Mucosa of descending colon (tissue), 3 donors: ENCODE measurements around the gene SQOR. TPM values are rescaled to one million over a fixed set of nuclear protein-coding genes. Genes with fewer than 3 reads are reported as not detected.

Experiments
- ATAC-seq: fragments of 200-7000 bp; cut with Tn5 transposase; one replicate; pipeline ENCODE4 v1.9.1; 2020; ENCODE audit warnings: mild to moderate bottlenecking, moderate library complexity
- DNase-seq, 3 donors: peaks; one replicate each; pipeline ENCODE4 v3.0.0-alpha.2; 2020
- H3K36me3 ChIP-seq: fragments of 200-600 bp; one replicate; pipeline ENCODE4 v1.8.0; 2021; ENCODE audit warnings: low read depth, mild to moderate bottlenecking
- H3K4me1 ChIP-seq: fragments of 200-600 bp; one replicate; pipeline ENCODE4 v1.8.0; 2021; ENCODE audit warnings: low read depth, mild to moderate bottlenecking
- H3K4me3 ChIP-seq: fragments of 200-600 bp; one replicate; pipeline ENCODE4 v1.8.0; 2021; ENCODE audit warnings: mild to moderate bottlenecking
- H3K9me3 ChIP-seq: fragments of 200-600 bp; one replicate; pipeline ENCODE4 v1.8.0; 2021; ENCODE audit warnings: mild to moderate bottlenecking
- intact Hi-C, 2 donors: fragments of 100-400 bp; cut with DNase I in 1 of 2; cut with micrococcal nuclease in 1 of 2; formaldehyde crosslinking; loops; one replicate each; pipeline versions ENCODE4 v1.11.0 to v1.11.1; 2022; cut with DNase I, micrococcal nuclease
- total RNA-seq, 3 donors: library from RNA; stranded (reverse); fragmentation: NEBNext Ultra II Directional in 2 of 3; extraction: Animal tissue kit (Norgen Biotek cat#: 25700) in 2 of 3; gene quantifications; one replicate each; pipeline versions ENCODE4 v1.2.1 to v1.2.4, GENCODE V29; 2021 to 2023
- TF ChIP-seq, protein P1 (sequence below): fragments of 200-600 bp; IDR thresholded peaks from one replicate; pipeline ENCODE4 v1.8.0; 2022; ENCODE audit warnings: antibody characterized with exemption, mild to moderate bottlenecking
- donor health status: DM: no; HTN: no; CAD: no; lungs with moderate emphysema.
- donor health status: DM: no; HTN: no; CAD: no.
- donor health status: DM: no; HTN: yes; CAD: no.

SQOR gene
- total RNA-seq, 3 donors from 2014 or later, result 197 to 409 (median 403) TPM

DNA sequence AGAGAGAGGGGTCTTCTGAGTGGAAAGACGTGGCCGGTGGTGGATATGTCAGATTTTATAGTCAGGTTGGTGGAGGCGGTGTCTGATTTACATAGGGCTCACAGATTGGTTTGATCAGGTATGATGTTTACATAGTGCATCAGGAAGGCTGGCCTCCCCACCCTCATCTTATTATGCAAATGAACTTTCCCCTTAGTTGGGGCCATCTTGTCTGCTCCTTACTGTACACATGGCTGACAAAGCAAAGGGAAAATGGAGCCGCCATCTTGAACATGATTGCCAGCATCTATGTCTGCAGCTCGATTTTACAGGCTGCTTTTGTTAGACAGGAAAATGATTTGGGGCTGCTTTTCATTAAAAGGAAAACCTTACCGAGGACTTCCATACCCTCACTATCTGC is 19.9 kb downstream of the SQOR start:
- no peak for ATAC-seq
- no peaks in the 10 kb centered on the region for H3K36me3 ChIP-seq
- TF ChIP-seq, protein P1, sequence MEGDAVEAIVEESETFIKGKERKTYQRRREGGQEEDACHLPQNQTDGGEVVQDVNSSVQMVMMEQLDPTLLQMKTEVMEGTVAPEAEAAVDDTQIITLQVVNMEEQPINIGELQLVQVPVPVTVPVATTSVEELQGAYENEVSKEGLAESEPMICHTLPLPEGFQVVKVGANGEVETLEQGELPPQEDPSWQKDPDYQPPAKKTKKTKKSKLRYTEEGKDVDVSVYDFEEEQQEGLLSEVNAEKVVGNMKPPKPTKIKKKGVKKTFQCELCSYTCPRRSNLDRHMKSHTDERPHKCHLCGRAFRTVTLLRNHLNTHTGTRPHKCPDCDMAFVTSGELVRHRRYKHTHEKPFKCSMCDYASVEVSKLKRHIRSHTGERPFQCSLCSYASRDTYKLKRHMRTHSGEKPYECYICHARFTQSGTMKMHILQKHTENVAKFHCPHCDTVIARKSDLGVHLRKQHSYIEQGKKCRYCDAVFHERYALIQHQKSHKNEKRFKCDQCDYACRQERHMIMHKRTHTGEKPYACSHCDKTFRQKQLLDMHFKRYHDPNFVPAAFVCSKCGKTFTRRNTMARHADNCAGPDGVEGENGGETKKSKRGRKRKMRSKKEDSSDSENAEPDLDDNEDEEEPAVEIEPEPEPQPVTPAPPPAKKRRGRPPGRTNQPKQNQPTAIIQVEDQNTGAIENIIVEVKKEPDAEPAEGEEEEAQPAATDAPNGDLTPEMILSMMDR, result no peak
- intact Hi-C loops, result no loop called here
- no peak for DNase-seq
- no peak overlapping the region for H3K4me3 ChIP-seq
- H3K4me1 ChIP-seq, result peaks cover 42% of the 10 kb centered on the region
- no peaks in the 10 kb centered on the region for H3K9me3 ChIP-seq

GRCh38 chr15:45657254-45657653 is 22.4 kb downstream of the SQOR start:
- Histone ChIP-seq H3K4me1 (peaks cover 58% of the 10 kb centered on the region), H3K36me3 (no peaks in the 10 kb centered on the region), H3K4me3 (no peak overlapping the region), H3K9me3 (no peaks in the 10 kb centered on the region)
- TF ChIP-seq, protein P1, result no peak
- ATAC-seq, result no peak
- intact Hi-C loops, result no loop called here
- DNase-seq, result no peak

DNA sequence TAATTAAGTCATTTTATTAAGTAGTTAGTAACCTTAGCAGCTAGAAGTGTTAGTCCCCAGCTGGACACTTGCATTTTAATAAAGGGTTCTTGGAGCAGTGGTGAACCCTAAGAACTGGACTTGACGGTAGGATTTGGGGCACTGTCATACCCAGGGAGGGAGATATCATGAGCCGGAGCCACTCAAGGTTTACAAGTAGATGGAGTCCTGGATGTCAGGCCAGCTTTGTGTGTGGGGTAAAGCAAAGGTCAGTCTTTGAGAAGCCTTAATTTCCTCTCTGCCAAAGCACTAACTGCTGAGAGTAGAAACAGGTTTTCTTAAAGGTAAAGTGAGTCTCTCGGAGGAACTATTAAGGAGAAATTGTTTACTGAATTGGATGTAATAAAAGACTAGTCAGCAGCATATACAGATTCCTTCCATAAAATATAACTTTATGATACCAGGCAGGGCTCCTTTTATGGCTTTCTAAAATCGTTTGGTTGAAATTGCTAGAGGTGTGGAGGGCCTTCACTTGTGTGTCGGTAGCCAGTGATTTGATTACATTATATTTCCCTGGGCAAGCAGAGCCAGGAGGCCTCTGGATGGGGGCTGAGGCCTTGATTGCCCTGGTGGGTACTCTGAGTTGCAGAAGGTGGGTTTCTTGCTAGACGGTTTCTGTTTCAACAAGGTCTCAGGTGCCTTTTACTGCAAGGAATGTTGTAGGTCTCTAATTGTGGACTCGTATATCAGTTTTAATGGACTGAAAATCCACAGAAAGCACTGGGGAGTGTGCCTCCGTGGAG is 23.1 kb downstream of the SQOR start:
- H3K36me3 ChIP-seq, result no peaks in the 10 kb centered on the region
- H3K9me3 ChIP-seq, result no peaks in the 10 kb centered on the region
- intact Hi-C loops, result no loop called here
- no peak overlapping the region for H3K4me3 ChIP-seq
- H3K4me1 ChIP-seq, result peaks cover 55% of the 10 kb centered on the region
- ATAC-seq (peak; percentile 81), DNase-seq (peak in 1 of 3 donors; percentile 57)
- TF ChIP-seq, protein P1, result no peak

DNA sequence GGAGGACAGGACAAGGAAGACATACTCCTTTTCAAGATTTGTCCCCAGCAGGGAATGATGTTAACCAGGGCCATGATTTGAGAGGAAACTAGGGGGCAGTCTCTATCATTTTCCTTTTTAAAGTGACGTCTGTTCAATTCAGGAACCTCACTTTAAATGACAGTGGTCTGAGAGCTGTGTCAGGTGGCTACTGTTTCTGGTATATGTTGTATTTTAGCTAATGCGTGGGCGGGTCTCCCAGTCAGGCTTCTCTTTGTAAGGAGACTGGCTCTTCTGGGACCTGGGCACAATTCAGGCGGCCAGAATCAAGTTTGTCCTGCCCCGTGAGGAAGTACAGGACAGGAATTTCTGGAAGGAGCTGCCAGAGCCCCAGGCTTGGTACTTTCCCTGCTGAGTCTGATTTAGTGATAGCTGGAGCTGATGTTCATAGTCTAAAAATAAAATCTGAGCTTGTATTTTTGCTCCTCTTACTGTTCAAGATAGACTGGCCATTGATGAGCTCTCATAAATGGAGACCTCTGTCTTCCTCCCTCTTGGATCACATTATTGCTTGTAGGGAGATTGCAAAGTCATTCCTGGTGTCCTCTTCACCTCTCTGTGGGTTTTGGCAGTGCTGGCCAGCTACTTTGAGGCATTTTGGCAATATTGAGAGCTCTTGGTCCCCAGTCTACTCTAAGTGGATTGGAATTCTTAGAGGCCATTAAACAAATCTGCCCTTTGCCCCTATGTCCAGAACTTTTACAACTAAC is 25.6 kb downstream of the SQOR start:
- ATAC-seq, result peak; percentile 26
- Histone ChIP-seq H3K36me3 (peaks cover 11% of the 10 kb centered on the region), H3K4me3 (no peak overlapping the region), H3K4me1 (peaks cover 37% of the 10 kb centered on the region), H3K9me3 (no peaks in the 10 kb centered on the region)
- intact Hi-C loops, result no loop called here
- peak in 1 of 3 donors; percentile 47 for DNase-seq
- TF ChIP-seq, protein P1, result no peak

DNA sequence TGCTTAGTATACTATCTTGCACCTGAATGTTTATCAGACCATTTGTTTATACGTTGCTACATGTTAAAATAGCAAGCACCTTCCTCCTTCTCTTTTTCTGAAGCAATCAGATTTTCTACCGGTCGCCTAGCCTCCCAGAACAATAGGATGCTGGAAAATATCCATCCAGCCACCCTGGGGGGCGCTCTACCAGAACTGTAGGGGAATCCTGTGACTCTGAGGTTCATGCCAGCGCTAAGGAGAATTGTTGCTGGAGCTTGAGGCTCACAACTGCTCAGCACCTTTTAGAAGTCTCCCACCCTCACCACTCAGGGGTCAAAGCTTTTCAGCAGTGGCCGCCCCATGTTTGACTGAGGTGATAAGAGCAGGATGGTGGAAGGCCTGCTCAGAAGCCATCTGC is 27.5 kb downstream of the SQOR start:
- no peak overlapping the region for H3K4me3 ChIP-seq
- DNase-seq, result no peak
- H3K4me1 ChIP-seq, result peaks cover 33% of the 10 kb centered on the region
- TF ChIP-seq, protein P1, result no peak
- H3K36me3 ChIP-seq, result peaks cover 11% of the 10 kb centered on the region
- H3K9me3 ChIP-seq, result no peaks in the 10 kb centered on the region
- intact Hi-C loops, result no loop called here
- no peak for ATAC-seq
